ENCODE results near the gene C14orf119. TPM values are rescaled to one million over a fixed set of nuclear protein-coding genes. Genes with fewer than 3 reads are reported as not detected.
A peak's percentile ranks its signal among the peaks of the same experiment; 100 is the strongest.

C14orf119 gene
- total RNA-seq, 2 donors from 2014 or later, result 20.3 to 32.3 TPM

DNA sequence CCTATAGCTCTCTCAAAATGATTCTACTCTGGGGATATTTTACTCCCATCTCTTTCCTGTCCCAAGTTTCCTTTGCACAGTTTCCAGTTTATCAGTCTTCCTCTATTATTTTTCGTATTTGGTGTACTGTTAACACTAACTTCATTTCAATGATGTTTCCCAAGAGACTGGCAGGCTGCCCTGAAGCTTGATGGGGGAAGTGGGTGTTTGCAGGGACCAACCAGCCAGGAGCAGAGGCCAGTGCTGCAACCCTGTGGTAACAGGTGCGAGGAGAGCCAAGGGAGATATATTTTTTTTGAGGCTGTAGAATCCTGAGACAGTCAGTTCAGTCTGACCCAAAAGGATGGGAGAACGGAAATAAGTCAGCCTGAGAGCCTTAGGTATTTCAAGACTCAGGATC, 35.6 kb downstream of the C14orf119 start:
- no peaks in the 10 kb centered on the region for H3K9me3 ChIP-seq
- TF ChIP-seq, protein P1, sequence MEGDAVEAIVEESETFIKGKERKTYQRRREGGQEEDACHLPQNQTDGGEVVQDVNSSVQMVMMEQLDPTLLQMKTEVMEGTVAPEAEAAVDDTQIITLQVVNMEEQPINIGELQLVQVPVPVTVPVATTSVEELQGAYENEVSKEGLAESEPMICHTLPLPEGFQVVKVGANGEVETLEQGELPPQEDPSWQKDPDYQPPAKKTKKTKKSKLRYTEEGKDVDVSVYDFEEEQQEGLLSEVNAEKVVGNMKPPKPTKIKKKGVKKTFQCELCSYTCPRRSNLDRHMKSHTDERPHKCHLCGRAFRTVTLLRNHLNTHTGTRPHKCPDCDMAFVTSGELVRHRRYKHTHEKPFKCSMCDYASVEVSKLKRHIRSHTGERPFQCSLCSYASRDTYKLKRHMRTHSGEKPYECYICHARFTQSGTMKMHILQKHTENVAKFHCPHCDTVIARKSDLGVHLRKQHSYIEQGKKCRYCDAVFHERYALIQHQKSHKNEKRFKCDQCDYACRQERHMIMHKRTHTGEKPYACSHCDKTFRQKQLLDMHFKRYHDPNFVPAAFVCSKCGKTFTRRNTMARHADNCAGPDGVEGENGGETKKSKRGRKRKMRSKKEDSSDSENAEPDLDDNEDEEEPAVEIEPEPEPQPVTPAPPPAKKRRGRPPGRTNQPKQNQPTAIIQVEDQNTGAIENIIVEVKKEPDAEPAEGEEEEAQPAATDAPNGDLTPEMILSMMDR (IDR thresholded peaks at IDR 0.05), result no peak
- TF ChIP-seq POLR2AphosphoS5 (IDR thresholded peaks at IDR 0.05) (no peak), POLR2A (IDR thresholded peaks at IDR 0.05) (no peak)
- no peak overlapping the region for H3K4me3 ChIP-seq
- H3K27me3 ChIP-seq (replicated peaks; ENCODE audit: insufficient read depth), result no peaks in the 10 kb centered on the region
- DNase-seq (ENCODE audit: low spot score), result no peak
- peaks cover 0 to 4% of the 10 kb centered on the region in 2 donors for H3K36me3 ChIP-seq
- H3K4me1 ChIP-seq (replicated peaks), result peaks cover 3% of the 10 kb centered on the region
- intact Hi-C loops (cut with DNase I), result no loop called here
- H3K27ac ChIP-seq, result peak overlapping the region; percentile 65 to 72
- 76% methylated on average over 3 of the region's 3 CpGs for WGBS

DNA sequence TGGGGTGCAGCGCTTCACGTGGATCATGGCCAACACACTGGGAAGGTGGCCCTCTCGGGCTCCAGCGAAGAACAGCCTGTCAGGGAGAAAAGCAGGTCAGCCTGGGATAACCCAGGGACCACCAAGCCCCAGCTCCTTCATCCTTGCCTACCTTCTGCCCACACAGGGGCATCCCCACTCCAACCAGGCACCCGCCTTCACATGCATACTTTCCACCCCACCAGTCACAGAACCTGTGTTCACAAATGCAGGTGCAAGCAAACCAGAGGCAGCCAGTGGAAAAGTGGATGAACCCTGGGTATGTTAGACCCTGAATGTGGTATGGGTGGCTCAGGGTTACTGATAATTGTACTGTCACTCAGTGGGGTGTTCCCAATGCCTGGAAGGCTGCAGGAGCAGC, 36.2 kb downstream of the C14orf119 start:
- Histone ChIP-seq H3K4me3 (no peak overlapping the region), H3K27ac (peak overlapping the region in 1 of 2 donors; percentile 65), H3K36me3 (peaks cover 0 to 4% of the 10 kb centered on the region in 2 donors), H3K4me1 (replicated peaks) (peaks cover 3% of the 10 kb centered on the region), H3K9me3 (no peaks in the 10 kb centered on the region), H3K27me3 (replicated peaks; ENCODE audit: insufficient read depth) (no peaks in the 10 kb centered on the region)
- WGBS, result 91% methylated on average over 5 of the region's 5 CpGs
- DNase-seq (ENCODE audit: low spot score), result no peak
- TF ChIP-seq, protein P1 (IDR thresholded peaks at IDR 0.05), result no peak
- TF ChIP-seq POLR2A (IDR thresholded peaks at IDR 0.05), result no peak
- no peak for TF ChIP-seq POLR2AphosphoS5 (IDR thresholded peaks at IDR 0.05)
- intact Hi-C loops (cut with DNase I), result no loop called here

DNA sequence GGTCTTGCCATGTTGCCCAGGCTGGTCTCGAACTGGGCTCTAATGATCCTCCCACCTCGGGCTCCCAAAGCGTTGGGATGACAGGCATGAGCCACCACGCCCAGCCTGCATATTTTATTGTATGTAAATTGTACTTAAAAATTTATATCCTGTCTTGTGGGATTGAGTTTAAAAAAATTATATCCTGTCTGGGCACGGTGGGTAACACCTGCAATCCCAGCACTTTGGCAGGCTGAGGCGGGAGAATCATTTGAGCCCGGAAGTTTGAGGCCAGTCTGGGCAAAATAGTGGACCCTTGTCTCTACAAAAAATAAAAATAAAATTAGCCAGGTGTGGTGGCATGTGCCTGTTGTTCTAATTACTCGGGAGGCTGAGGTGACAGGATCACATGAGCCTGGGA, 37.7 kb downstream of the C14orf119 start:
- Histone ChIP-seq H3K36me3 (peaks cover 0 to 1% of the 10 kb centered on the region in 2 donors), H3K4me3 (no peak overlapping the region), H3K4me1 (replicated peaks) (peaks cover 3% of the 10 kb centered on the region), H3K27ac (no peak overlapping the region), H3K27me3 (replicated peaks; ENCODE audit: insufficient read depth) (no peaks in the 10 kb centered on the region), H3K9me3 (no peaks in the 10 kb centered on the region)
- 61% methylated on average over 8 of the region's 8 CpGs for WGBS
- TF ChIP-seq, protein P1 (IDR thresholded peaks at IDR 0.05), result no peak
- TF ChIP-seq POLR2A (IDR thresholded peaks at IDR 0.05), result no peak
- TF ChIP-seq POLR2AphosphoS5 (IDR thresholded peaks at IDR 0.05), result no peak
- no peak for DNase-seq (ENCODE audit: low spot score)
- intact Hi-C loops (cut with DNase I), result no loop called here

DNA sequence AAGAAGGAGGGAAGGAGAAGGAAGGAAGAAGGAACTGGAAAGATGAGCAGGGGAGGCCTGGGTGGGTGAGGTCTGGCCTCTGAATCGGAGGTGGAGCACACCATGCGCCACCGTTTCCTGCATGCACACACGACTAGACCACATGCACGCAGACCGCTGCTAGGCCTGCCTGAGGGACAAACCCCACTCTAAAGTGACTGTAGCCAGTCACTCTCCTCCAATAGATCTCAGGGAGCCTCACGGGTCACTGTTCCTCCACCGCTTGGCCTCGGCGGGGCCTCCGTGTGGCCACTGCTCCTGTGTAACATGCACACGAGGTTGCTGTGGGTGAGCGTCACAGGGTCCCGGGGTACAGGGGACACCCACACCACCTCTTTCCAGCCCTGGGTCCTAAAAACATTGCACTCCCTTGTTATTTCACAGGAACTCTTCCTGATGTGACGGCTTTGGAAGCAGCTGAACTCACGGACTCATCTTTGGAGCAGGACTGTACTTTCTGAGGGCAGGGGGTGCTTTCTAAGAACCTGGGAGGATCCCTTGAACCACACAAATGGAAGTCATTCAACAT, 41.3 kb downstream of the C14orf119 start:
- intact Hi-C loops (cut with DNase I), result no loop called here
- H3K27ac ChIP-seq, result peak overlapping the region; percentile 58 to 73
- no peaks in the 10 kb centered on the region for H3K27me3 ChIP-seq (replicated peaks; ENCODE audit: insufficient read depth)
- DNase-seq (ENCODE audit: low spot score), result no peak
- no peak overlapping the region for H3K4me3 ChIP-seq
- WGBS, result 90% methylated on average over 16 of the region's 16 CpGs
- TF ChIP-seq, protein P1 (IDR thresholded peaks at IDR 0.05), result no peak
- H3K9me3 ChIP-seq, result no peaks in the 10 kb centered on the region
- peaks cover 3 to 13% of the 10 kb centered on the region in 2 donors for H3K36me3 ChIP-seq
- no peaks in the 10 kb centered on the region for H3K4me1 ChIP-seq (replicated peaks)

DNA sequence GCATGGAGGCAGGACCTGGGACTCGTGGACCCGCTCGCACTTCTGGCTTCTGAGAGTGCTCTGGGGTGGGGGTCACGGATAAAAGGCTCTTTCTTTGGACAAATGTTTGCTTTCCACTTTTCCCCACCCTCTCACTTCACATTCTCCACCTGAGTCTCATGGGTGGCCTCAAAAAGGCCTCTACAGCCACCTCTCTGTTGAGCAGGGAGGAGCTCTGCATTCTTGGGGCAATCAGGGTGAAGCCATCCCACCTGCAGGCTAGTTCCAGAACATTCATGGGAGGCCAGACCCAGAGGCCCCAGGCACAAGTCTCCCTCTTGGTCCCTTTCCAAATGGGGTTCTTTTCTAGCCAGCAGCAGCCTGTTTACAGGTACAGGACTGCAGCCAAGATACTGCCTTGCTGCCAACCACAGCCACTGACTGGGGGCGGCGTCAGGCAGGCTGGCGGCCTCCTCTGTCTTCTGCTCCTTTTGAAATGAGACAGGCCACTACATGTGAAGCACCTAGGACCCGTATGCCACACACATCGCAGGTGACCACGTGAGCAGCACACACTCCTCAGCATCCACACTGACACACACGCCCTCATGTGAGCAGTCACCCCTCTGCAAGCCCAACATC, 42.0 kb downstream of the C14orf119 start:
- Histone ChIP-seq H3K27me3 (replicated peaks; ENCODE audit: insufficient read depth) (no peaks in the 10 kb centered on the region), H3K36me3 (peaks cover 3 to 13% of the 10 kb centered on the region in 2 donors), H3K4me1 (replicated peaks) (no peaks in the 10 kb centered on the region), H3K27ac (peak overlapping the region; percentile 58 to 73), H3K9me3 (no peaks in the 10 kb centered on the region), H3K4me3 (no peak overlapping the region)
- intact Hi-C loops (cut with DNase I), result no loop called here
- WGBS, result 25% methylated on average over 11 of the region's 11 CpGs
- DNase-seq (ENCODE audit: low spot score), result peak; percentile 88
- TF ChIP-seq, protein P1 (IDR thresholded peaks at IDR 0.05), result no peak
- TF ChIP-seq POLR2AphosphoS5 (IDR thresholded peaks at IDR 0.05) (peak; percentile 83), POLR2A (IDR thresholded peaks at IDR 0.05) (peak; percentile 19)

All from prostate gland (tissue), 2 donors.